HG03575 (cell line): Measurements from ENCODE around the gene DACH1.

Experiments used
- ATAC-seq: cut with Tn5 transposase; IDR thresholded peaks from one replicate; pipeline ENCODE4 v1.9.1; 2021; ENCODE audit not compliant: unreplicated experiment, insufficient number of reproducible peaks, low FRiP score; ENCODE audit errors: extremely low read depth

DACH1 gene

GRCh38 chr13:71576571-71576970 lies 290.4 kb downstream of the DACH1 start:
- ATAC-seq = no peak

- ATAC-seq = no peak
Measured at GRCh38 chr13:71546881-71547280, 320.1 kb downstream of the DACH1 start.

GRCh38 chr13:71540098-71540497 lies 326.9 kb downstream of the DACH1 start:
- no peak for ATAC-seq

- no peak for ATAC-seq
Measured at GRCh38 chr13:71536201-71536600, 330.8 kb downstream of the DACH1 start.

DNA sequence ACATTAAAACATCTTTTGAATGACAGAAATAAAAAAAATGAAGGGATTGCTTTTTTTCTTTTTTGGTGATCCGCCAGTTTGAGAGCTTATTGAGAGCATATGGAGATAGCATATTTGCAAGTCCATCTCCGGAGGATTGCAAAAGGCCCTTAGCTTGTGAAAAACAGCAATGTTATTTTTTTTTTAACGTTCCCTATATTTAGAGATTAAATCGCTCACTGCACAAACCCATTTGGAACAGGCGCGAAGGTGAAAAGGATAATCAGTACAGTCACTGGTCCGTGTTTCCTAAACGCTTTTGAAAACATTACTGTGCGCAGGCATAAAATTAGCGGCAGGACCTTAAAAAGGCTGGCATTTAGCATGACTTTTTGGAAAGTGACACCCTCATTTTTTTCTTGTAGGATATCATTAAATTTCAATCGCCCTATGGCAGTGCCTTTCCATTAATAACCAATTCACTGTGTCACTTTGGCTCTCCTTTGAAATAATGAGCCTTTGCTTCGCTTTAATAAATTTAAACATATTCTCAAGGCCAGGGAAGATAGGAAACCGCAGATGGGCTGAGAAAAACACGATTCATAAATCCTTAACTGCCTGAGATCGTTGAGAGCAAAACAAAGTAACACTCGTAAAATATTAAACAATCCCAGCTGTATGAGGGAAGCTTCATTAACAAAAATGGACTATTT lies 342.2 kb downstream of the DACH1 start:
- ATAC-seq = no peak

DNA sequence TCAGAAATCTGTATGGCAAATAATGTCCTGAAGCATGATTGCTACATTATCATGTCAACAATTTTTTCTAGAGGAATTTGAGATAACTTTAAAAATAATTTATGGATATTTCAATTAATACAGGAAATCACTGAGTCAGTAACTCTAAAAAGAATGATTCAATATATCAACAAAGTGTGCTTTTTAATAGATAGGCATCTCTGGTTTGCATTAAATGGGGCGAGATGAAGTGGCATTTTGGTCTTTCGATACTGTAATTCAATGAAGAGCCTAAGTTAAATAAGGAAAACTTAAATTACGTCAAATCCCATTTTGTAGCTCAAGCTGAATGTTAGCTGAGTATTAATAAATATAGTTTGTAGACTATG lies 342.8 kb downstream of the DACH1 start:
- no peak for ATAC-seq

DNA sequence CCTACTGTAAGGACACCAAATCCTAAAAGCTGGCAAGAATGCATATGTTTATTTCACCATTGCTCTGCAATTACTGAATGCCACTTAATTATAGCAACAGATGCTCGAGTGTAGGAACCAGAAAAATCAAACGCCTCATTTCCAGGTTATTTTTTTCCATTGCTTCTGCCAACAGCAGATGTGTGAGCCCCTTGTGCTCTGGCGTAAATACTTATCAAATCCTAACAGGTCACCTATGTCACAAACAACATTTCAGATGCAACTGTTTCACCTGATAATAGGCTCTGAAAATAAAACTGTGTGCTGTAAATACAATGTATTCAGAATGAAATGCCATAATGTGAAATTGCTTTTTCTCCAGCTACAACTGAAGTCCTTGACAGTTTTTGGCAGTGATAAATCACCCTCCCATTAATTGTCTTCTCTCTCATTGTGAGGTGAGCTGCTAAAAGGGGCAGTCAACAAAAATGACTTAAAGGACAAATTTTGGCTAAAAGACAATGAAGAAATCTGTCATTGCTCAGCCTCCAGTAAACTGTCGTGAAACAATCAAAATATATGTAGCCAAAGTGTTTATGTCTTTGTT lies 344.0 kb downstream of the DACH1 start:
- ATAC-seq = no peak

- no peak for ATAC-seq
Measured at GRCh38 chr13:71517004-71517403, 350.0 kb downstream of the DACH1 start.

DNA sequence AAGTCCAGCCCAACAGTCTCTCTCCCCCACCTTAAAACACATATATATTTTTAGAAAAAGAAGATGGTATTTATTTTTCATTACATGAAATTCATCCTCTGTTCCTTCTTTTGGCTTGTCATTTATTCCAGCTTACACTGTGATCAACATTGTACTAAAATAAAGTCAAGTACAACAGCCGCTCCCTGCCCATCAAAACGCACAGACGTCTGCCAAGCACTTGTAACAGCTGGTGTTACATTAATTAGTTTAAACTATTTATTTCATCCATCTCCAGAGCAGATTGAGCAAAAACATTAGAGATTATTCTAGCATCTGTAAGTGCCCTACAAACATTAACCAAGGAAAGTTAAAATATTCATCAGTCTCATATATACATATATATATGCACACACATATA lies 350.5 kb downstream of the DACH1 start:
- ATAC-seq = no peak

DNA sequence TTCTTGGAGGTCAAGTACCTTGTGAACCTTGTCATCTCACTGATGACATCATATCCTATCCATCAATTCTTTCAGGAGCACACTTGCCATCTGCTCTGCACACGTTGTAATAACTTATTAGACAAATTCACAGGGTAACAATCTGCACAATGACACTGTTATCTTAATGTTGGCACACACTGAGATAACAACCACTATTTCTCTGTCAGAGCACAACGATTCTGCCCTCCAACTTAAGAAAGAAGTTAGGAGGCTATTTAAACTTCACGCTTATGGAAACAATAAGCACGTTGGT lies 351.3 kb downstream of the DACH1 start:
- ATAC-seq = no peak

GRCh38 chr13:71514900-71515743 lies 351.9 kb downstream of the DACH1 start:
- ATAC-seq = no peak

DNA sequence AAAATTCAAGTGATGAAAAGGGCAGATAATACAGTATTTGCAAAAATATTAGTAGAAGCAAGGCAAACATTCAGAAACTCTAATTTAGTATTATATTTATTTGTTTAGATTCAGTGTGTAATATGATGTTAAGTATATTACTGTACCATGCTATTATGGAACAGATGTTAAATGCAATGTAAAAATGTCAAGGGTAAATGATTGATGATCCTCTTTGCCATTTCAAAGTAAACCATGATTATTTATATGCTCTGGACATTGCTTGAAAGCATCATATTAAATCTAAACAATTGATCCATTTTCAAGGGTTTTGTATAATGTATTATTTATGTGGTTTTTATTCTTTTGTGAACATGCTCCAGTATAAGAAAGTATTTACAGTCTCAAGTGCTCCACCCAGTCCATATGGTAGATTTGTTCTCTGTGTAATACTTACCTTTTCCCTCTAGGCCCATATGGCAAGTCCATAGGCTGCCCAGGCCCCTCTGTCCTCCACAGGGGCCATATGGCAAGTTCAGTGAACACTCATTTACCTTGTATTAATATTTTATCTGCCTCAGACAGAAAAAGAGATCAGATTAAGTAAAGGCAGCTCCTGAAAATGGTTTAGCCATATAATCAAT lies 353.5 kb downstream of the DACH1 start:
- no peak for ATAC-seq

GRCh38 chr13:71503781-71504180 lies 363.2 kb downstream of the DACH1 start:
- no peak for ATAC-seq

- no peak for ATAC-seq
Measured at GRCh38 chr13:71499944-71500514, 367.0 kb downstream of the DACH1 start.

GRCh38 chr13:71499235-71499634 lies 367.8 kb downstream of the DACH1 start:
- ATAC-seq = no peak

DNA sequence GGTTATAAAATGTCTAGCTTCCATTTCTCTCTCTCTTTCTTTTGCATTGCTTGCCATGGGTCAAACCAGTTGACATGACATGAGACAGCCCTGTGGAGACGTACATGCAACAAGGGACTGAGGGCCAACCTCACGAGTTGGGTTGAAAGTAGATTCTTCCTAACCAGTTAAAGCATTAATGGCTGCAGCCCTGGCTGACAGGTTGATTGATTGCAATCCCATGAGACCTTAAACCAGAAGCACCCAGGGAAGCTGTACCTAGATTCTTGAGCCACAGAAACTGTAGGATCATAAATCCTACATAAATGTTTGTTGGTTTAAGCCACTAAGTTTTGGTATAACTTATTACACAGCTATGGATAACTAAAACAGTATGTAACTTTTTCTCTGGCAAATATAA lies 373.8 kb downstream of the DACH1 start:
- no peak for ATAC-seq

GRCh38 chr13:71492346-71492871 lies 374.6 kb downstream of the DACH1 start:
- ATAC-seq = no peak

DNA sequence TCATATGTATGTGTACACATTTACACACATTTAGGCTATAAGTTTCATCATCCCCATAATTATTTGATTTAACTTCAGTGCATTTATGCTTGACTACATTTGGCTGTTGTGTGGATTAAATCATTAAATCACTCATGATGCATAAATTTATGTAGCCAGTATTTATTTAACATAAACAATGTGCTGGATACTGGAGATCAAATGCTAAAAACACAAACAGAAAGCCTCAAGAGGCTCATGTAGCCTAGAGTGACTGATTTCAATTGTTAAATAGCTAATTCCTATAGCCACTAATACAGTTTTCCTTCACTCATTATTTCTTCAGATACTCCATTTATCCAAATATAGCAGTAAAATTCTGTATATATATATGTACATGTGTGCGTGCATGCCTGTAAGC lies 376.0 kb downstream of the DACH1 start:
- no peak for ATAC-seq

DNA sequence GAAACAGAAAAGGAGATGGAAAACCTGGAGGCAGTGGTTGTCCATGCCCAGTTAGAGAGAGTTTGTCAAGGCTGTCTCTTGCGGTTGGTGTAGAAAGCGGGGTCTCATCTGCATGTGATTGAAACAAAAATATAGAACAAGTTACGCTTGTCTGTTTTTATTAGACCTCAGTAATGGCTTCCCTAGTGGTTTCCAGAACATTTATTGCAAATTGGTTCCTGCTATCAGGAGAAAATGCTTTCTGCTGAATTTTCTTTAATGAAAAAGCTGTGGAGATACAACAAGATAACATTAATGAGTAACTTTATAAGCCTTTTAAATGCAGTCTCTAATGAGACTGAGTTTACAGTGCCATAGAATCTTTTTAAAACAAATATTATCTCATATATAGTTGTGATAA lies 378.0 kb downstream of the DACH1 start:
- no peak for ATAC-seq
